ENCODE measurements around the gene NEGR1. TPM values are rescaled to one million over a fixed set of nuclear protein-coding genes. Genes with fewer than 3 reads are reported as not detected.
A peak's percentile ranks its signal among the peaks of the same experiment; 100 is the strongest.

The NEGR1 gene
- total and polyA plus RNA-seq, 2 donors (not counting 3 experiments of a cell fraction or from before 2014, with no cell fraction given): 6.8 to 21.8 TPM

DNA sequence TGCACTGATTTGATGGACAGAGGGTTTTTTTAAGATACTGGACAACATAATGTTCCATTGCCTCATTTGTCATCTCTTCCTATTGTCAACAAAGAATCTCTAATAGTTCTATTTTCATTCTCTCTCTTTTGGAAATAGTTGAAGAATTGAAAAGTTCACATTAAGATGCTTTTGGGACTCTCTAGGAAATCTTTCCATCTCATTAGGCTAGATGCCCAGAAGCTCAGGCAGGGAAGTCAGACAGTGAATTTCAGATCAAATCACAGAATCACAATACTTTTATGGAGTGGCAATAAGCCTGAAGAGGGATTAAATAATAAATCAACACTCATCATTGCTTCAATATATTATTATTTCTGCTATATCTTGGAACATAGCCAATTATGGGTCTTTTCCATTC, 29.2 kb downstream of the NEGR1 start:
- Histone ChIP-seq H3K4me3 (replicated peaks in 1 of 3; ENCODE audit: insufficient read depth in 1 of 3, low read depth in 1 of 3, low read length in 3 of 3) (no peak overlapping the region), H3K9ac (replicated peaks; ENCODE audit: extremely low read depth, insufficient read depth, low read length) (no peak overlapping the region), H3K27me3 (ENCODE audit: control insufficient read depth in 2 of 2, insufficient read depth in 2 of 2, low read length in 2 of 2) (no peaks in the 10 kb centered on the region), H3K36me3 (ENCODE audit: control insufficient read depth in 2 of 2, extremely low read depth in 1 of 2, insufficient read depth in 2 of 2, low read length in 2 of 2) (no peaks in the 10 kb centered on the region), H3K4me2 (ENCODE audit: insufficient read depth, low read length) (no peak overlapping the region), H2AFZ (ENCODE audit: low read depth, low read length) (no peak overlapping the region), H3K79me2 (ENCODE audit: control insufficient read depth, insufficient read depth, low read length) (no peaks in the 10 kb centered on the region), H3K9me3 (replicated peaks; ENCODE audit: control insufficient read depth, insufficient read depth, low read length) (no peaks in the 10 kb centered on the region), H4K20me1 (replicated peaks; ENCODE audit: control insufficient read depth, extremely low read depth, insufficient read depth, low read length) (no peaks in the 10 kb centered on the region), H3K4me1 (ENCODE audit: control insufficient read depth, extremely low read depth, insufficient read depth, low read length) (peaks cover 9% of the 10 kb centered on the region), H3K9me1 (replicated peaks; ENCODE audit: control insufficient read depth, extremely low read depth, insufficient read depth, low read length) (no peaks in the 10 kb centered on the region), H3K27ac (ENCODE audit: insufficient read depth, low read depth, low read length) (no peak overlapping the region)
- dilution Hi-C loops (cut with MboI; ENCODE audit: extremely low pct_ligation_motif_present, low sequenced_read_pairs): no loop called here
- FAIRE-seq: no peak
- no TSS peak for BruUV-seq (replicated peaks)
- peak; percentile 6 for DNase-seq (ENCODE audit: low read depth, low spot score)
- TF ChIP-seq, protein P1, sequence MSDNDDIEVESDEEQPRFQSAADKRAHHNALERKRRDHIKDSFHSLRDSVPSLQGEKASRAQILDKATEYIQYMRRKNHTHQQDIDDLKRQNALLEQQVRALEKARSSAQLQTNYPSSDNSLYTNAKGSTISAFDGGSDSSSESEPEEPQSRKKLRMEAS (IDR thresholded peaks at IDR 0.05; ENCODE audit: insufficient read depth, insufficient read length): no peak
- TF ChIP-seq FOS (IDR thresholded peaks at IDR 0.05; ENCODE audit: borderline replicate concordance, insufficient read depth, low read length): no peak
- TF ChIP-seq GATA2 (IDR thresholded peaks at IDR 0.05; ENCODE audit: insufficient read depth, insufficient read length, low read depth, low read length): no peak
- TF ChIP-seq CTCF (IDR thresholded peaks at IDR 0.05; ENCODE audit: extremely low read depth in 1 of 2, insufficient read depth in 1 of 2, low read depth in 1 of 2, low read length in 2 of 2): no peak
- no peak for TF ChIP-seq MYC (IDR thresholded peaks at IDR 0.05; ENCODE audit: low read depth, low read length)
- ChIA-PET POLR2A (no interaction called here), CTCF (interaction anchor here (1.9 kb wide), 1 partner anchor 11 kb away, joined by 7 read pairs; no protein-coding TSS in a partner anchor)
- intact Hi-C loops (cut with micrococcal nuclease): no loop called here

- Histone ChIP-seq H3K9ac (replicated peaks; ENCODE audit: extremely low read depth, insufficient read depth, low read length) (no peak overlapping the region), H2AFZ (ENCODE audit: low read depth, low read length) (no peak overlapping the region), H4K20me1 (replicated peaks; ENCODE audit: control insufficient read depth, extremely low read depth, insufficient read depth, low read length) (no peaks in the 10 kb centered on the region), H3K79me2 (ENCODE audit: control insufficient read depth, insufficient read depth, low read length) (peaks cover 1% of the 10 kb centered on the region), H3K9me3 (replicated peaks; ENCODE audit: control insufficient read depth, insufficient read depth, low read length) (no peaks in the 10 kb centered on the region), H3K9me1 (replicated peaks; ENCODE audit: control insufficient read depth, extremely low read depth, insufficient read depth, low read length) (no peaks in the 10 kb centered on the region), H3K4me1 (ENCODE audit: control insufficient read depth, extremely low read depth, insufficient read depth, low read length) (no peaks in the 10 kb centered on the region), H3K36me3 (ENCODE audit: control insufficient read depth in 2 of 2, extremely low read depth in 1 of 2, insufficient read depth in 2 of 2, low read length in 2 of 2) (no peaks in the 10 kb centered on the region), H3K4me3 (replicated peaks in 1 of 3; ENCODE audit: insufficient read depth in 1 of 3, low read depth in 1 of 3, low read length in 3 of 3) (no peak overlapping the region), H3K27ac (ENCODE audit: insufficient read depth, low read depth, low read length) (no peak overlapping the region), H3K27me3 (ENCODE audit: control insufficient read depth in 2 of 2, insufficient read depth in 2 of 2, low read length in 2 of 2) (no peaks in the 10 kb centered on the region), H3K4me2 (ENCODE audit: insufficient read depth, low read length) (no peak overlapping the region)
- dilution Hi-C loops (cut with MboI; ENCODE audit: extremely low pct_ligation_motif_present, low sequenced_read_pairs) (no loop called here), intact Hi-C loops (cut with micrococcal nuclease) (no loop called here)
- TF ChIP-seq JUN (IDR thresholded peaks at IDR 0.05; ENCODE audit: borderline replicate concordance, insufficient read depth, insufficient read length, low read depth): no peak
- no peak for TF ChIP-seq EZH2 (IDR thresholded peaks at IDR 0.05; ENCODE audit: borderline replicate concordance, low read depth, low read length, severe bottlenecking)
- no peak for TF ChIP-seq CTCF (IDR thresholded peaks at IDR 0.05; ENCODE audit: extremely low read depth in 1 of 2, insufficient read depth in 1 of 2, low read depth in 1 of 2, low read length in 2 of 2)
- TF ChIP-seq POLR2A (IDR thresholded peaks at IDR 0.05; ENCODE audit: low read depth, low read length): no peak
- TF ChIP-seq POLR2AphosphoS5 (IDR thresholded peaks at IDR 0.05; ENCODE audit: insufficient read depth, low read depth, low read length): no peak
- TF ChIP-seq GATA2 (IDR thresholded peaks at IDR 0.05; ENCODE audit: insufficient read depth, insufficient read length, low read depth, low read length): no peak
- TF ChIP-seq FOS (IDR thresholded peaks at IDR 0.05; ENCODE audit: borderline replicate concordance, insufficient read depth, low read length): no peak
- TF ChIP-seq MYC (IDR thresholded peaks at IDR 0.05; ENCODE audit: low read depth, low read length): no peak
- TF ChIP-seq, protein P1 (IDR thresholded peaks at IDR 0.05; ENCODE audit: insufficient read depth, insufficient read length): no peak
- DNase-seq (ENCODE audit: low read depth, low spot score): no peak
- no TSS peak for BruUV-seq (replicated peaks)
- POLR2A ChIA-PET: no interaction called here
- FAIRE-seq: no peak
- CTCF ChIA-PET: interaction anchor here (1.8 kb wide), 1 partner anchor 12 kb away, joined by 7 read pairs; no protein-coding TSS in a partner anchor
Observed at GRCh38 chr1:72241397-72241796, 40.9 kb downstream of the NEGR1 start.
